MV-4-11 (cell line): ENCODE data around the gene TFAP2B.

Experiments used
- DNase-seq: peaks from one replicate; lab custom pipeline; 2025; lab: John Stamatoyannopoulos, UW

TFAP2B gene

DNA sequence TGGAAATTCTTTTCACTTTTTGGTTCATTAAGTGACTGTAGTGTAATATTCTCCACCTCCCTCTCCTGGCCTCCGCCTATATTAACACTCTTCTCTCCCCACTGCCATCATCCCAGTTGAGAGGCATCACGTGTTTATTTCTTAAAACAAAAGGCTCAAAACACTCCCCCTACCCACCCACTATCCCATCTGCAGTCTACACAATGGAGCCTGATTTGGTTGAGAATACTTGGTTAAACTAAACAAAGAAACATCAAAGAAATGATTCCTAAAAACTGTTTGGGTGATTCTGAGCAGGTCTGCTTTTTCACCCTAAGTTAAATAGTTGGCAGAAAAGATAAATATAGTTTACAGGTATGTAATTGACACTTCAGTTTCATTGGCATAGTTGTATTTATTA lies 5.9 kb downstream of the TFAP2B start:
- DNase-seq = no peak

GRCh38 chr6:50825375-50826036 lies 6.8 kb downstream of the TFAP2B start:
- DNase-seq = no peak

DNA sequence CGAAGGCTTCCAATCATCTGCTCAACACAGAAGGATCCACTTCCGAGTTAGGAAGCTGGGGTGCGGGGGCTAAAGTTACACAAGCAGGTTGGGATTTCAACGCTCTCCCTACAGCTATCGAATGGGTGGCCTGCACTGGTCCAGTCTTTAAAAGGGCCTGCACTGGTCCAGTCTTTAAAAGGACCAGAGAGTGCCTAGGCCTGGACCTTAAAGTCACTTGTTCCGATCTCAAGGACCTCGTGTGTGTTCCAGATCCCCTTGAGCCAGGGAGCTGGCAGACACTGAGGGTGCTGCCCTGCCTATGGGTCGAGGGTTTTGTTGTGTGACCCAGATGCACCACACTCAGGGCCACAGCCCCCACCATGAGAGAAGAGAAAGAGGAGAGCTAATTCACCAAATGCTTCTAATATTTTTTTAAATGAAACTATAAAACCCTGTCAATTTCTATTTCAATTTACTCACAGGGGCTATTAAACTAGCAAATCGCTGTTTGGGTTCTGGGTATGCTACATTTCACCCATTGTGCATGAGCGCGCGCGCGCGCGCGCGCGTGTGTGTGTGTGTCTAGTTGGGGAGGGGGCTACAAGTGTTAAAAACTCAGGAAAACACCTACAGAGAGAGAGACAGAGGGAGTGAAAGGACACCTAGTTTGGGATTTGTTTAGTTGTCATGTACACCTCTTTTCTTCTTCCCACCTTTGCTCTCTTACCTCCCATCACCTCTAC lies 7.5 kb downstream of the TFAP2B start:
- DNase-seq = no peak

GRCh38 chr6:50826803-50827202 lies 8.1 kb downstream of the TFAP2B start:
- DNase-seq = no peak

GRCh38 chr6:50829049-50829448 lies 10.4 kb downstream of the TFAP2B start:
- no peak for DNase-seq

DNA sequence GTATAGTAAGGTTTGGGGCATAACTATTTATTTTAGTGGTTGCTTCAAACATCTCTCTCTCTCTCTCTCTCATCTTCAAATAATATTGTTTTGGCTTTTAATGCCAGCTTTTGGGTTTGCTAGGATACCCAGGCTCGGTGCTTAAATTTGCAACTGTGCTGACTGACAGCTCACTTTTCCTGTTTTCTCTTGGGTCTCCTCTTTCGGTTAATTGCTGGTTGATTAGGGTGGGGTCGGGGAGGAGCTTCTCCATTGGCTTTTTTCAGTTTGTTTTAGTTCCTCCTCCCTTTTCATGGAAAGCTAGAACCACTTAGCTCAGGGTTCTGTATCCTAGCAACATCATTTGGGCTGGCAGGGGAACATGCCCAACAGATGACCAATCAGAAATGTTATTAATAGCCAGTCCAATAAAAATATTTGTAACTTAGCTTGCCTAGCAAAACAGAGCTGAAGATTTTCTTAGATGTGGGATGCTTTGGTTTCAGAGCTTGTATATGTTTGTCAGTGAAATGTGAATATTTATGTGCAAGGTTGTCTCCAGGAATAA lies 11.3 kb downstream of the TFAP2B start:
- no peak for DNase-seq

GRCh38 chr6:50831186-50831585 lies 12.5 kb downstream of the TFAP2B start:
- DNase-seq = no peak

DNA sequence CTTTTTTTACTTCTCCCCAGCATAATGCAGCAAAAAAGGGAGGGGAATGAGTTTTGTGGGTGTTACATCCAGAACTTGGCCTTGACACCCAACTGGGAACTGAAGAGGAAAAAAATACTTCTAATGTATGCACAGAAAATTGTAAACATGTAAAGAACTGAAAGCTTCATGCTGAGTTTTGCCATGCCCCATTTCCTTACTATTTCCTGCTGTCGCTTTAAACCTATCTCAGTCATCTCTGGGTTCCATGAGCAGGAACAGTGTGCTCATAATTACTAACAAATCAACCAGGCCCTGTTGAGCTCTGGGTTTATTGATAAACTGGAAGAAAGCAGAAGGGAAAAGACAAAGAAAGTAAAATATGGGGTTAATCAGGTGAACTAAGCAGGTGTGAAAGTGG lies 14.2 kb downstream of the TFAP2B start:
- DNase-seq = no peak

GRCh38 chr6:50834929-50835410 lies 16.3 kb downstream of the TFAP2B start:
- no peak for DNase-seq

GRCh38 chr6:50836231-50836630 lies 17.6 kb downstream of the TFAP2B start:
- DNase-seq = no peak

DNA sequence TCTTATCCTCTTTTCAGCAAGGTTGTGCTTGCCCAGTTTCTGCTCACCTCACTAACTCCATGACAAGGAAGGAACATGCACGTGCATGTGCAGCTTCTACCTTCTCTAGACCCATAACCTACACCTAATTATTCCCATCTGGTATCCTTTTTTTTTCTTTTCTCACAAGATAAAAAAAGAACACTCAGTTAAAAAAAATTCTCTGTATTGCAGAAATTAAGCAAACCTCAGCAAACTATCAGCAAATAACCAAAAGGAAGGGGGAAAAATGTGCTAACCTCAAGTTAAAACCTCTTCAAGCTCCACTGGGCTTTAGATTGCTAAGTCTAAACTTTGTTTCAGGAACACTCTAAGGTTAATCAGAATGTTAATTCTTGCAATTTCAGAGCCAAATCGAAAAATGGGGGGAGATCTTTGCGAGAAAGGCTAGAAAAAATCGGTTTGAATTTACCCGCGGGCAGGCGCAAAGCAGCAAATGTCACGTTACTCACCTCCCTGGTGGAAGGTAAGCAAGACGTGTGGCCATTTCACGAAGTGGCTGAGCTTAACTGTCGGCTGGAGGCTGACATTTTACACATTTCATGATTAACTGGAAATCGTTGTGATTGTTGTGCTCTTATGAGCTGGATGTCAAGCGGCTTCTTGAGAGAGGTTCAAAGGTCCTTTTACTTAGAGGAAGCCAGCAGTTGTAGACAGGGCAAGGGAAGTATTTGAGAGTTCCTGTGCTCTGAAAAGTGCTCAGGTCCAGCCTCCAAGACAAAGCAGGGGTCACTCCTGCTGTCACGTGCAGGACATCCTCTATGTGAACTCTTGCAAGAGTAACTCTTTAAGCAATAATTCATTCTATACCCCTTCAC lies 19.1 kb downstream of the TFAP2B start:
- no peak for DNase-seq

DNA sequence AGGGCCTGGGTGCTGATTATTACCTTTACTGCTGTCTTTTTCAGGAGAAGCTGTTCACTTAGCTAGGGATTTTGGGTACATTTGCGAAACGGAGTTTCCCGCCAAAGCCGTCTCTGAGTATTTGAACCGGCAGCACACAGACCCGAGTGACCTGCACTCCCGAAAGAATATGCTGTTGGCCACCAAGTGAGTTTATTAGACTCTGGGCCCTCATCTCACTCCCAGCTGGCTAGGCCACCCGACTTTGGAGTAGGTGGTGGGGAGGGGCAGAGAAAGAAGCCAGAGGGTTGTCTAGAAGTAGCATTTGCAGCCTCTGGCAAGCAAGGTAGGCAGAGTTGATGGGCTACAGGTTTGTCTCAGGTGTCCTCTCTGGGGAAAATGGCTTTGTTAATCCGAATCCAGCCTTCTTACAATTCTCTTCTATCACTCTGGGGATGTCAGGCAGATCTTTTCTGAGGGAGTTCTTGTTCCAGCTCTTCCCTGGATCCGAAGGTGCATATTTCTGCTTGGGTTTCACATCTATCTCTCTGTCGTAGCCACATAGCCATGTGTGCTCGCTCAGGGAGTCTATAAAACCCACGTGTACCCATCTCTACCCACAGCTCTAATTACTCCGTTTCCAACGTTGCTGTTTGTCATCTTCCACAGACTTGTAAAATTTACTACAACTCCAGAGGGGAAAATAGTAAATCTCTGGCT lies 21.6 kb downstream of the TFAP2B start:
- no peak for DNase-seq

- DNase-seq = no peak
Measured at GRCh38 chr6:50840811-50841192, 22.1 kb downstream of the TFAP2B start.

GRCh38 chr6:50842446-50842845 lies 23.8 kb downstream of the TFAP2B start:
- no peak for DNase-seq

DNA sequence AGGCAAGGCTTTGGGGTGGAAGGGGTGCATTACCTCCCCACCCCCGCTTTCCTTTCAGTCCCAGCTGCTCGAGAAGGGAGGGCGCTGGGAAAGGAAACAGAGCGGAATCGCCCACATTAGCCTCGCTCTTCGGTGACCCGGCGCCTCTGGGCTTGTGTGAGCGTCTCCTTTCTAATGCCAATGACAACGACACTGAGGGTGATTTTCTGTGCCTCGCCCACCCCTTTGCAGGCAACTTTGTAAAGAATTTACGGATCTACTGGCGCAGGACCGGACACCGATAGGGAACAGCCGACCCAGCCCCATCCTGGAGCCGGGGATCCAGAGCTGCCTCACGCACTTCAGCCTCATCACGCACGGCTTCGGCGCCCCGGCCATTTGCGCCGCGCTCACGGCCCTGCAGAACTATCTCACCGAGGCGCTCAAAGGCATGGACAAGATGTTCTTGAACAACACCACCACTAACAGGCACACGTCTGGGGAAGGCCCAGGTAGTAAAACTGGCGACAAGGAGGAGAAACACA lies 24.3 kb downstream of the TFAP2B start:
- DNase-seq = no peak

GRCh38 chr6:50843842-50844241 lies 25.2 kb downstream of the TFAP2B start:
- DNase-seq = no peak

- DNase-seq = no peak
Measured at GRCh38 chr6:50845499-50846143, 26.9 kb downstream of the TFAP2B start.

DNA sequence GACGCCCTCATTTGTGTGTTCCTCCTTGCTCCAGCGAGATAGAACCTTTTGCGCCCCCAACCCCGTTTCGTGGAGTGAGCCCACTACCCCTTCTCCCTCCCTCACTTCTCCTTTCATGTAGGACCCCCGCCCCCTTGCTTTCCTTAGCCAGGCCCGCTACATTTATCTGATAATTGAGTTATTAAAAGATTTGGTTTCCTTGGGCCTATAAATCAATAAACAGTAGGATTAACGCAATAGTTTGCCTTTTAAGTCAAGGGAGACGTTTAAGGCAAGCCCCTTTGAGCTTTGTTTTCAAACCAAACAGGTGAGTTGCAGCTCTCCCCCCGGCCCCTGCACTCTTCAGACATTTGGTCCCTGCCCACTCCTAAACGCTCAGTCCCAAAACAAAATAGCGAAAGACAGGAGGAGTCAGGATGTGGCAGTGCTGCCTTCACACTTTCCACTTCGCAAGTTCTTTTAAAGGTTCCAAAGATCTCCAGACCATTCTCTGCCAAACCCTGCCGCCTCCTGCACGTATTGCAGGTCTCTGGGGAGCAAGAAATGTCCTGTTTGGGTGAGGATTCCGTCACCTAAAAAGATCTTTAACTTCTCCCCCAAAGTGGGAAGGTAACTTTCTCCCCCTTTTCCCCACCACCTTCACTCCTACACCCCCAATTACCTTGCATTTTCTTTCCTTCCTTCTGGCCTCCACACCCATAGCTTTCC lies 27.6 kb downstream of the TFAP2B start:
- DNase-seq = no peak

DNA sequence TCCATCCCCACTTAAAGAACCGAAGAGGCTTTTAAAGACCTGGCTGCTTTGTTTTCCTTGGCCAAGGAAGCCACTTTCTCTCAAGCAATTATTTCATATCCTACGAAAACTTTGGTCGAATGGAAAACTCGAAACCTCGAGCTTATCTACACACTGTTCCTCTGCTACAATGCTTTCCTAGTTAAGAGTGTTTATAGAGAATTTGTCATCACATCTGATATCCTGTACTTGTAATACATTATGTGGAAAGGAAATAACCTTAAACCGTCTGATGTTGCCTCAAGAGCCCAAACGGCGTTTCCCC lies 28.1 kb downstream of the TFAP2B start:
- DNase-seq = no peak

DNA sequence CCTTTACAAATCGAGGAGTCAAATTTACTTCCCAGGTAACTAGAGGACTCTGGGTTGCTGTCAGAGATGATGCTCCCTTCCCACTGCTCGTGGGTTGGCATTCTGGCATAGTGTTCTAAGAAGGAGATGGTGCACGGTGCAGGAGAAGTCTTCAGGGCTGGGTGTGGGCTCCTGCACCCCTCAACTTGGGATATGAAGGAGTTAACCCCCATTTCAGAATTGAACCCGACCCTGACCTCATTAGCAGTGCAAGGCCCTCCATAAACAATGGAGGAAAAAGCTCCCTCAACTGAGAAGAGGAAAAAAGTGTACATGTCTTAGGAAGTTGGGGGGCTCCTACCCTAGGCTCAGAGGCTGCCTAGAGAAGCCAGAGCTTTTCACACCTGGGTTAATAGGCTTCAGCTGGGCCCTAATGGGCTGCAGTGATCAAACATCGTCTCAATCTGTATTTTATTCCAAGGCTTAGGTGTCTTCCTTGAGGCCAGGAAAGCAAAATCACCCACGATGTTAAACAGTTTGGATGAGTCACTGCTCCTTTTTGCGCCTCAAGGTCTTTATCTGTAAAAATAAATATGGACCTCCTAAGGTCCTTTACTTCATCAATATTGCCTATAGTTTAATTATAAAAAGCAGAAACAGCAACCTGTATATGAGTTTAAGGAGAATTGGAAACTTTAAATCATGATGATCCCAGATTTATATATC lies 29.4 kb downstream of the TFAP2B start:
- no peak for DNase-seq
